Measurements from ENCODE around the gene SLC24A3. TPM values are rescaled to one million over a fixed set of nuclear protein-coding genes. Genes with fewer than 3 reads are reported as not detected.

SLC24A3 gene
- total and polyA plus RNA-seq, 2 donors from 2014 or later = 0.86 to 5.2 TPM

- no peak for FAIRE-seq
- Histone ChIP-seq H3K4me3 (ENCODE audit: low read length in 3 of 3) (no peak overlapping the region), H3K36me3 (ENCODE audit: control insufficient read depth in 2 of 3, insufficient read depth in 3 of 3, low read length in 3 of 3) (no peaks in the 10 kb centered on the region), H3K4me1 (ENCODE audit: control insufficient read depth in 2 of 3, insufficient read depth in 2 of 3, low read depth in 1 of 3, low read length in 3 of 3) (no peaks in the 10 kb centered on the region), H3K27me3 (ENCODE audit: control insufficient read depth, insufficient read depth, low read length) (no peaks in the 10 kb centered on the region), H3K9me3 (ENCODE audit: control insufficient read depth in 2 of 3, insufficient read depth in 1 of 3, low read length in 3 of 3) (no peaks in the 10 kb centered on the region), H3K9ac (ENCODE audit: low read length in 3 of 3) (no peak overlapping the region), H3K27ac (ENCODE audit: low read depth in 2 of 2, low read length in 2 of 2) (no peak overlapping the region)
- no peak for TF ChIP-seq CTCF (IDR thresholded peaks at IDR 0.05; ENCODE audit: borderline replicate concordance, extremely low read depth, insufficient read depth)
- intact Hi-C loops (cut with DNase I) = no loop called here
- no peak for DNase-seq
Observed at GRCh38 chr20:19498756-19499155, 286.3 kb downstream of the SLC24A3 start.

GRCh38 chr20:19501476-19502115 is 289.2 kb downstream of the SLC24A3 start:
- Histone ChIP-seq H3K36me3 (ENCODE audit: control insufficient read depth in 2 of 3, insufficient read depth in 3 of 3, low read length in 3 of 3) (no peaks in the 10 kb centered on the region), H3K4me1 (ENCODE audit: control insufficient read depth in 2 of 3, insufficient read depth in 2 of 3, low read depth in 1 of 3, low read length in 3 of 3) (no peaks in the 10 kb centered on the region), H3K9me3 (ENCODE audit: control insufficient read depth in 2 of 3, insufficient read depth in 1 of 3, low read length in 3 of 3) (no peaks in the 10 kb centered on the region), H3K27ac (ENCODE audit: low read depth in 2 of 2, low read length in 2 of 2) (no peak overlapping the region), H3K27me3 (ENCODE audit: control insufficient read depth, insufficient read depth, low read length) (no peaks in the 10 kb centered on the region), H3K4me3 (ENCODE audit: low read length in 3 of 3) (no peak overlapping the region), H3K9ac (ENCODE audit: low read length in 3 of 3) (no peak overlapping the region)
- FAIRE-seq (no peak), DNase-seq (no peak)
- no peak for TF ChIP-seq CTCF (IDR thresholded peaks at IDR 0.05; ENCODE audit: borderline replicate concordance, extremely low read depth, insufficient read depth)
- intact Hi-C loops (cut with DNase I) = no loop called here

- no peak for FAIRE-seq
- H3K4me1 ChIP-seq (ENCODE audit: control insufficient read depth in 2 of 3, insufficient read depth in 2 of 3, low read depth in 1 of 3, low read length in 3 of 3) = no peaks in the 10 kb centered on the region
- no peak overlapping the region for H3K9ac ChIP-seq (ENCODE audit: low read length in 3 of 3)
- H3K27ac ChIP-seq (ENCODE audit: low read depth in 2 of 2, low read length in 2 of 2) = no peak overlapping the region
- no peak overlapping the region for H3K4me3 ChIP-seq (ENCODE audit: low read length in 3 of 3)
- H3K36me3 ChIP-seq (ENCODE audit: control insufficient read depth in 2 of 3, insufficient read depth in 3 of 3, low read length in 3 of 3) = no peaks in the 10 kb centered on the region
- intact Hi-C loops (cut with DNase I) = no loop called here
- H3K27me3 ChIP-seq (ENCODE audit: control insufficient read depth, insufficient read depth, low read length) = no peaks in the 10 kb centered on the region
- DNase-seq = peak in 2 of 5 donors; percentile 17 to 32
- H3K9me3 ChIP-seq (ENCODE audit: control insufficient read depth in 2 of 3, insufficient read depth in 1 of 3, low read length in 3 of 3) = no peaks in the 10 kb centered on the region
- no peak for TF ChIP-seq CTCF (IDR thresholded peaks at IDR 0.05; ENCODE audit: borderline replicate concordance, extremely low read depth, insufficient read depth)
Observed at GRCh38 chr20:19502169-19502568, 289.7 kb downstream of the SLC24A3 start.

GRCh38 chr20:19504251-19504650 is 291.8 kb downstream of the SLC24A3 start:
- no peaks in the 10 kb centered on the region for H3K36me3 ChIP-seq (ENCODE audit: control insufficient read depth in 2 of 3, insufficient read depth in 3 of 3, low read length in 3 of 3)
- intact Hi-C loops (cut with DNase I) = no loop called here
- TF ChIP-seq CTCF (IDR thresholded peaks at IDR 0.05; ENCODE audit: borderline replicate concordance, extremely low read depth, insufficient read depth) = no peak
- FAIRE-seq (no peak), DNase-seq (no peak)
- no peak overlapping the region for H3K9ac ChIP-seq (ENCODE audit: low read length in 3 of 3)
- no peak overlapping the region for H3K27ac ChIP-seq (ENCODE audit: low read depth in 2 of 2, low read length in 2 of 2)
- no peak overlapping the region for H3K4me3 ChIP-seq (ENCODE audit: low read length in 3 of 3)
- H3K4me1 ChIP-seq (ENCODE audit: control insufficient read depth in 2 of 3, insufficient read depth in 2 of 3, low read depth in 1 of 3, low read length in 3 of 3) = no peaks in the 10 kb centered on the region
- H3K9me3 ChIP-seq (ENCODE audit: control insufficient read depth in 2 of 3, insufficient read depth in 1 of 3, low read length in 3 of 3) = no peaks in the 10 kb centered on the region
- H3K27me3 ChIP-seq (ENCODE audit: control insufficient read depth, insufficient read depth, low read length) = no peaks in the 10 kb centered on the region

All from kidney (tissue), 14 donors.